ENCODE data around the gene LIN9. TPM values are rescaled to one million over a fixed set of nuclear protein-coding genes. Genes with fewer than 3 reads are reported as not detected.
A peak's percentile ranks its signal among the peaks of the same experiment; 100 is the strongest.

Gene LIN9
- total RNA-seq, 1 donor from 2014 or later: 4.2 TPM

- Mint-ChIP-seq H3K27me3 (ENCODE audit: unreplicated experiment) (peaks cover 16% of the 10 kb centered on the region), H3K36me3 (ENCODE audit: unreplicated experiment) (no peaks in the 10 kb centered on the region), H3K4me3 (ENCODE audit: unreplicated experiment) (no peak overlapping the region), H3K9me3 (ENCODE audit: unreplicated experiment) (no peaks in the 10 kb centered on the region), H3K4me1 (ENCODE audit: unreplicated experiment) (no peaks in the 10 kb centered on the region), H3K27ac (ENCODE audit: unreplicated experiment) (no peak overlapping the region)
- TF ChIP-seq, protein P1, sequence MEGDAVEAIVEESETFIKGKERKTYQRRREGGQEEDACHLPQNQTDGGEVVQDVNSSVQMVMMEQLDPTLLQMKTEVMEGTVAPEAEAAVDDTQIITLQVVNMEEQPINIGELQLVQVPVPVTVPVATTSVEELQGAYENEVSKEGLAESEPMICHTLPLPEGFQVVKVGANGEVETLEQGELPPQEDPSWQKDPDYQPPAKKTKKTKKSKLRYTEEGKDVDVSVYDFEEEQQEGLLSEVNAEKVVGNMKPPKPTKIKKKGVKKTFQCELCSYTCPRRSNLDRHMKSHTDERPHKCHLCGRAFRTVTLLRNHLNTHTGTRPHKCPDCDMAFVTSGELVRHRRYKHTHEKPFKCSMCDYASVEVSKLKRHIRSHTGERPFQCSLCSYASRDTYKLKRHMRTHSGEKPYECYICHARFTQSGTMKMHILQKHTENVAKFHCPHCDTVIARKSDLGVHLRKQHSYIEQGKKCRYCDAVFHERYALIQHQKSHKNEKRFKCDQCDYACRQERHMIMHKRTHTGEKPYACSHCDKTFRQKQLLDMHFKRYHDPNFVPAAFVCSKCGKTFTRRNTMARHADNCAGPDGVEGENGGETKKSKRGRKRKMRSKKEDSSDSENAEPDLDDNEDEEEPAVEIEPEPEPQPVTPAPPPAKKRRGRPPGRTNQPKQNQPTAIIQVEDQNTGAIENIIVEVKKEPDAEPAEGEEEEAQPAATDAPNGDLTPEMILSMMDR (IDR thresholded peaks at IDR 0.05): no peak
- DNase-seq (ENCODE audit: extremely low spot score, unreplicated experiment): no peak
These were observed 14.0 kb upstream of the LIN9 start for GRCh38 chr1:226322986-226323385.

GRCh38 chr1:226320930-226321329 is 12.0 kb upstream of the LIN9 start:
- Mint-ChIP-seq H3K4me3 (ENCODE audit: unreplicated experiment) (no peak overlapping the region), H3K27me3 (ENCODE audit: unreplicated experiment) (peaks cover 27% of the 10 kb centered on the region), H3K27ac (ENCODE audit: unreplicated experiment) (no peak overlapping the region), H3K9me3 (ENCODE audit: unreplicated experiment) (no peaks in the 10 kb centered on the region), H3K36me3 (ENCODE audit: unreplicated experiment) (no peaks in the 10 kb centered on the region), H3K4me1 (ENCODE audit: unreplicated experiment) (no peaks in the 10 kb centered on the region)
- DNase-seq (ENCODE audit: extremely low spot score, unreplicated experiment): no peak
- TF ChIP-seq, protein P1 (IDR thresholded peaks at IDR 0.05): no peak

DNA sequence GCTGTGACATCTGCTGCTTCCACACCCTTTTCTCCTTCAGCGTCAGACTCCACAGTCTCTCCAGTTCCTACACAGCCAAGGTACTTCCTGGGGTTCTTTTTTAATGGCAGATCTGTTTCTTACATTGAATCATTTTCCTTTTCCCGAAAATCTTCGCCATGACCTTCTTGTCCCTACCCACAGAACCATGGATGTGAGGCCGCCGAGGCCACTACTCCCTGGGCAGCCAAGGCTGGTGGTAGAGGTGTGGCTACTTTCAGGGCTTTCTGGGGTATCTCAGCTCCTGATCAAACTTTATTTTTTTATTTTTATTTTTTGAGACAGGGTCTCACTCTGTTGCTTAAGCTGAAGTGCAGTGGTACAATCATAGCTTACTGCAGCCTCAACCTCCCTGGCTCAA is 9.5 kb upstream of the LIN9 start:
- Mint-ChIP-seq H3K27me3 (ENCODE audit: unreplicated experiment) (peaks cover 39% of the 10 kb centered on the region), H3K4me1 (ENCODE audit: unreplicated experiment) (no peaks in the 10 kb centered on the region), H3K9me3 (ENCODE audit: unreplicated experiment) (peaks cover 6% of the 10 kb centered on the region), H3K4me3 (ENCODE audit: unreplicated experiment) (no peak overlapping the region), H3K36me3 (ENCODE audit: unreplicated experiment) (no peaks in the 10 kb centered on the region), H3K27ac (ENCODE audit: unreplicated experiment) (no peak overlapping the region)
- TF ChIP-seq, protein P1 (IDR thresholded peaks at IDR 0.05): no peak
- DNase-seq (ENCODE audit: extremely low spot score, unreplicated experiment): peak; percentile 60

- H3K9me3 Mint-ChIP-seq (ENCODE audit: unreplicated experiment): peaks cover 6% of the 10 kb centered on the region
- H3K36me3 Mint-ChIP-seq (ENCODE audit: unreplicated experiment): no peaks in the 10 kb centered on the region
- peaks cover 7% of the 10 kb centered on the region for H3K4me1 Mint-ChIP-seq (ENCODE audit: unreplicated experiment)
- H3K27me3 Mint-ChIP-seq (ENCODE audit: unreplicated experiment): peaks cover 38% of the 10 kb centered on the region
- no peak overlapping the region for H3K27ac Mint-ChIP-seq (ENCODE audit: unreplicated experiment)
- DNase-seq (ENCODE audit: extremely low spot score, unreplicated experiment): no peak
- no peak overlapping the region for H3K4me3 Mint-ChIP-seq (ENCODE audit: unreplicated experiment)
- TF ChIP-seq, protein P1 (IDR thresholded peaks at IDR 0.05): no peak
These were observed 5.1 kb upstream of the LIN9 start for GRCh38 chr1:226314055-226314454.

- Mint-ChIP-seq H3K9me3 (ENCODE audit: unreplicated experiment) (peaks cover 6% of the 10 kb centered on the region), H3K27me3 (ENCODE audit: unreplicated experiment) (peaks cover 29% of the 10 kb centered on the region), H3K36me3 (ENCODE audit: unreplicated experiment) (no peaks in the 10 kb centered on the region), H3K27ac (ENCODE audit: unreplicated experiment) (no peak overlapping the region), H3K4me1 (ENCODE audit: unreplicated experiment) (peaks cover 9% of the 10 kb centered on the region), H3K4me3 (ENCODE audit: unreplicated experiment) (no peak overlapping the region)
- no peak for DNase-seq (ENCODE audit: extremely low spot score, unreplicated experiment)
- TF ChIP-seq, protein P1 (IDR thresholded peaks at IDR 0.05): no peak
These were observed 3.1 kb upstream of the LIN9 start for GRCh38 chr1:226312065-226312464.
